Lung (tissue), 12 donors: Measurements from ENCODE around the gene EXOC4. TPM values are rescaled to one million over a fixed set of nuclear protein-coding genes. Genes with fewer than 3 reads are reported as not detected.

Experiments used
- ATAC-seq: fragments of 200-7000 bp; cut with Tn5 transposase; one replicate; pipeline ENCODE4 v1.9.1; 2020; ENCODE audit warnings: moderate number of reproducible peaks; ENCODE audit not compliant: insufficient read depth, low FRiP score
- DNase-seq, 3 donors: peaks; one replicate each; pipeline ENCODE4 v3.0.0-alpha.2; 2013 to 2017
- H3K27ac ChIP-seq, 2 donors: one replicate each; pipeline ENCODE4 v1.5.1; 2013; ENCODE audit warnings: mild to moderate bottlenecking in 2 of 2, moderate library complexity in 2 of 2, control low read depth in 1 of 2, inconsistent platforms in 1 of 2, low read depth in 1 of 2, low read length in 1 of 2
- H3K27me3 ChIP-seq, 3 donors: one replicate each; pipeline ENCODE4 v1.5.1; 2013; ENCODE audit warnings: low read length in 2 of 3; ENCODE audit not compliant: control insufficient read depth in 3 of 3, insufficient read depth in 3 of 3
- H3K36me3 ChIP-seq, 4 donors: one replicate each; pipeline ENCODE4 v1.5.1; 2013; ENCODE audit warnings: low read length in 4 of 4, mild to moderate bottlenecking in 1 of 4, moderate library complexity in 1 of 4; ENCODE audit not compliant: control insufficient read depth in 4 of 4, insufficient read depth in 4 of 4
- H3K4me1 ChIP-seq, 5 donors: one replicate each; pipeline ENCODE4 v1.5.1; 2013; ENCODE audit warnings: low read length in 5 of 5, mild to moderate bottlenecking in 2 of 5, moderate library complexity in 1 of 5; ENCODE audit not compliant: control insufficient read depth in 5 of 5, insufficient read depth in 5 of 5
- H3K4me3 ChIP-seq: one replicate; pipeline ENCODE4 v1.5.1; 2013; ENCODE audit warnings: mild to moderate bottlenecking, control low read depth, moderate library complexity
- H3K9ac ChIP-seq, 2 donors: one replicate each; pipeline ENCODE4 v1.5.1; 2013; ENCODE audit warnings: low read length in 2 of 2, control low read depth in 1 of 2; ENCODE audit not compliant: insufficient read depth in 1 of 2
- H3K9me3 ChIP-seq, 4 donors: one replicate each; pipeline ENCODE4 v1.5.1; 2013; ENCODE audit warnings: low read length in 3 of 4, mild to moderate bottlenecking in 1 of 4, moderate library complexity in 1 of 4; ENCODE audit not compliant: control insufficient read depth in 4 of 4, insufficient read depth in 3 of 4
- CTCF ChIP-seq: IDR thresholded peaks from 2 replicates; pipeline ENCODE4 v1.5.1; 2012; ENCODE audit warnings: mild to moderate bottlenecking; ENCODE audit errors: control extremely low read depth, extremely low read depth
- WGBS, 2 donors: extraction: QIAGEN DNeasy Blood & Tissue Kit; methylation state at CpG; one replicate each; pipeline ENCODE4 v1.1.7; 2013; 5-methylcytosine and 5-hydroxymethylcytosine counted together
- polyA plus RNA-seq, 2 donors: library from polyadenylated mRNA; stranded (reverse); fragments of 200-250 nt; gene quantifications; one replicate each; pipeline ENCODE4 v1.2.1, GENCODE V29; 2013
- total RNA-seq, 2 donors: library from RNA; depleted of rRNA in 1 of 2; stranded (reverse); fragments of >200 nt in 1 of 2; gene quantifications; one replicate each; pipeline ENCODE4 v1.2.1, GENCODE V29; 2014 to 2021
- donor health status: control.
- donor health status: control.
- donor health status: Bipolar disorder and iron deficiency.
- donor health status: healthy.
- donor health status: DM: yes; HTN: yes; CAD: no.

The EXOC4 gene
- total and polyA plus RNA-seq, 4 donors, result 10.3 to 232 (median 47.4) TPM

- no peak overlapping the region for H3K9ac ChIP-seq
- DNase-seq (no peak), ATAC-seq (no peak)
- no peak for TF ChIP-seq CTCF
- H3K27me3 ChIP-seq, result no peaks in the 10 kb centered on the region
- H3K9me3 ChIP-seq, result no peaks in the 10 kb centered on the region
- no peak overlapping the region for H3K27ac ChIP-seq
- 88 to 96% methylated on average over 4 of the region's 4 CpGs for WGBS, 2 donors
- no peak overlapping the region for H3K4me3 ChIP-seq
- peaks cover 0 to 2% (median 0%) of the 10 kb centered on the region in 4 donors for H3K36me3 ChIP-seq
- H3K4me1 ChIP-seq, result peaks cover 0 to 6% (median 0%) of the 10 kb centered on the region in 5 donors
These were observed 519.0 kb downstream of the EXOC4 start for GRCh38 chr7:133771788-133772419.

- 63 to 95% methylated on average over 3 of the region's 3 CpGs for WGBS, 2 donors
- H3K36me3 ChIP-seq, result peaks cover 0 to 2% (median 0%) of the 10 kb centered on the region in 4 donors
- no peak for TF ChIP-seq CTCF
- no peak overlapping the region for H3K9ac ChIP-seq
- no peak overlapping the region for H3K27ac ChIP-seq
- peaks cover 0 to 6% (median 0%) of the 10 kb centered on the region in 5 donors for H3K4me1 ChIP-seq
- ATAC-seq (no peak), DNase-seq (no peak)
- H3K9me3 ChIP-seq, result no peaks in the 10 kb centered on the region
- H3K4me3 ChIP-seq, result no peak overlapping the region
- H3K27me3 ChIP-seq, result no peaks in the 10 kb centered on the region
These were observed 520.7 kb downstream of the EXOC4 start for GRCh38 chr7:133773601-133774000.

DNA sequence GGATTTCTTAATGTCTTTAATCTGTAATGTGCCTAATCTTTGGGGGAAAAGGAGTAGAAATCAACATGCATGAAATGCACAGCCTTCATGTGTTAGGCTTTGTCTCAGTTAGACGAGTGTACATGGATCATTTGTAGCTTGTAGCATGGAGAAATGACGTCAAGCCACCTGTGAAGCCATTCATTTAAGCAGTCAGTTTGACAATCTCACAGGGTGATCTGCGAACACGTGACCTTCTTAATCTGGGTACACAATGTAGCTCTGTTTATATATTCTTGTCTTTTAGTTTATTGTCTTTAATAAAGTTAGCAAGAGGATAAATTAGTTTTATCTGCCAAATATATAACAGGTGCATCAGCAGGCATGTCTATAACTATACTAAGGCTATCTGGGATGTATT, 522.3 kb downstream of the EXOC4 start:
- 85 to 87% methylated on average over 4 of the region's 4 CpGs for whole genome bisulfite sequencing, 2 donors
- DNase-seq, result no peak
- ATAC-seq, result no peak
- H3K9me3 ChIP-seq, result peaks cover 0 to 4% (median 0%) of the 10 kb centered on the region in 4 donors
- peaks cover 0 to 5% (median 0%) of the 10 kb centered on the region in 5 donors for H3K4me1 ChIP-seq
- no peaks in the 10 kb centered on the region for H3K27me3 ChIP-seq
- H3K36me3 ChIP-seq, result peaks cover 0 to 2% (median 0%) of the 10 kb centered on the region in 4 donors
- H3K27ac ChIP-seq, result no peak overlapping the region
- no peak overlapping the region for H3K4me3 ChIP-seq
- no peak for TF ChIP-seq CTCF
- no peak overlapping the region for H3K9ac ChIP-seq

GRCh38 chr7:133776266-133776665, 523.4 kb downstream of the EXOC4 start:
- Histone ChIP-seq H3K36me3 (peaks cover 0 to 2% (median 0%) of the 10 kb centered on the region in 4 donors), H3K27ac (no peak overlapping the region), H3K9me3 (peaks cover 0 to 4% (median 0%) of the 10 kb centered on the region in 4 donors), H3K4me1 (no peaks in the 10 kb centered on the region), H3K9ac (no peak overlapping the region), H3K4me3 (no peak overlapping the region), H3K27me3 (no peaks in the 10 kb centered on the region)
- no peak for ATAC-seq
- TF ChIP-seq CTCF, result no peak
- DNase-seq, result no peak
- 83 to 97% methylated on average over 3 of the region's 3 CpGs for WGBS, 2 donors
